Measurements from ENCODE around the gene KIR2DL1.
"Not testable (repeated sequence)": the region's sequence is repeated elsewhere in the genome, so short reads cannot be mapped to it uniquely, and the experiment has no call there.

Gene KIR2DL1

DNA sequence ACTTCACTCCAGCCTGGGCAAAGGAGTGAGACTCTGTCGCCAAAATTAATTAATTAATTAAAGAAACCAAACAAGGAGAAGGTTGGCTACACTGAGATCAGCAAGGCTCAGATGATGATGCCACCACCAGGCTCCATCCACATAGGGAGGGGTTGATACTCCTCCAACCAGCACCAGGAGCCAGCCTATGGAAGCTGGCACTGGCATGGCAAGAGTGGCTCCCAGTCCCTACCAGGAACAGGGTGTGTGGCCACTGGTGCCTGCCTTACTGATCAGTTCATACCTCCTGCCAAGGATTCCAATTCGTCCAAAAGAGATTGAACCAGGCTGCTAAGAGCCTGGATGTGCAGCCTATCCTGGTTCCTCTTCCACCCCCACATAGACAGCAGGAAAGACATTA lies 3.1 kb downstream of the KIR2DL1 start:
- DNase-seq, result not testable (repeated sequence)

DNA sequence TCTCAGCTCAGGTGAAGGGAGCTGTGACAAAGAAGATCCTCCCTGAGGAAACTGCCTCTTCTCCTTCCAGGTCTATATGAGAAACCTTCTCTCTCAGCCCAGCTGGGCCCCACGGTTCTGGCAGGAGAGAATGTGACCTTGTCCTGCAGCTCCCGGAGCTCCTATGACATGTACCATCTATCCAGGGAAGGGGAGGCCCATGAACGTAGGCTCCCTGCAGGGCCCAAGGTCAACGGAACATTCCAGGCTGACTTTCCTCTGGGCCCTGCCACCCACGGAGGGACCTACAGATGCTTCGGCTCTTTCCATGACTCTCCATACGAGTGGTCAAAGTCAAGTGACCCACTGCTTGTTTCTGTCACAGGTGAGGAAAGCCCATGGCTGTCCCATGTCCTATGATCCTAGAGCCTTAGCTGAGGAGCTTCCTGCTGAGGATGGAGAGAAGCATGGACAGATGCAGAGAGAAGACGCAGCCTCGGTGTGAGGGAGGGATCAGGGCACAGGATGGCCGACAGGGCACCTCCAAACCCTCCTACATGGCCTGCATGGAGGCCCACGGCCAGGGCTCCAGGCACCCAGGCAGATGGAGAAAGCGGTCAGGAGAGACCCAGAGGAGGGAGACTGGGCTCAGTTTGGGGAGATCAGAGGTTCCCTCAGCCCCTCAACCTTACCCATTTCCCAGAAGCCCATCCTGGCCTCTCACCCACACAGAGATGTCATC lies 5.7 kb downstream of the KIR2DL1 start:
- DNase-seq, result not testable (repeated sequence)

DNA sequence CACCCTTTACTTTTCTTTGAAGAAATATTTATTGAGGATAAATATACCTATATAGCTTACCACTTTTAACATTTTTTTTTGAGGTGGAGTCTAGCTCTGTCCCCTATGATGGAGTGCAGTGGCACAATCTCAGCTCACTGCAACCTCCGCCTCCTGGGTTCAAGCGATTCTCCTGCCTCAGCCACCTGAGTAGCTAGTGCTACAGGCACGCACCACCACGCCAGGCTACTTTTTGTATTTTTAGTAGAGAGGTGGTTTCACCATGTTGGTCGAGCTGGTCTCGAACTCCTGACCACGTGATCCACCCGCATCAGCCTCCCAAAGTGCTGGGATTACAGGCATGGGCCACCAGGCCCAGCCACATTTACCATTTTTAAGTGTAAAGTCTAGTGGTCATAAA lies 6.2 kb downstream of the KIR2DL1 start:
- DNase-seq, result not testable (repeated sequence)

DNA sequence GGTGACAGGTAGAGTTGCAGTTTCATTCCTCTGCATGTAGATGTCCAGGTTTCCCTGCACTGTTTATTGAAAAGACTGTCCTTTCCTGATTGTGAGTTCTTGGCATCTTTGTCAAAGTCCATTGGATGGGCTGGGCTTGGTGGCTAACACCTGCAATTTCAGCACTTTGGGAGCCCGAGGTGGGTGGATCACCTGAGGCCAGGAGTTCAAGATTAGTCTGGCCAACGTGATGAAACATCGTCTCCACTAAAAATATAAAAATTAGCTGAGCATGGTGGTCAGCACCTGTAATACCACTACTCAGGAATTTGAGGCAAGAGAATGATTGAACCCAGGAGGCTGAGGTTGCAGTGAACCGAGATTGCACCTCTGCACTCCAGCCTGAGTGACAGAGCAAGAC lies 8.3 kb downstream of the KIR2DL1 start:
- DNase-seq, result not testable (repeated sequence)

DNA sequence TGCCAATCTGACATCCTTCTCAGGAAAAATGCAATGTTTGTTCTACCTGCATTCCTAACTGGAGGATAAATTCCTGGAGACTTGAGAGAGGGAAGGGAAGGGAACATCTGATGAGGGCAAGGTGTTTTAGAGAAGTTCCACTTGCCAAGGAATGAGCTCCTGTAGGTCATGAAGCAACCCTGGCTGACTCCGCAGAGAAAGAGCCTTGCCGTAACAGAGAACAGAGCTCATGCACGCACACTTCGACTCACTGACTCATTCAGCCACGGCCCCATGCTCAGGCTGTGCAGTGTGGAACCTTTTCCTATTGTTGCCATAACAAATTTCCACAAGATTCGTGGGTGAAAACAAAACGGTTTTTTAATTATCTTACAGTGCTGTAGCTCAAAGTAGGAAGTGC lies 9.3 kb downstream of the KIR2DL1 start:
- not testable (repeated sequence) for DNase-seq

DNA sequence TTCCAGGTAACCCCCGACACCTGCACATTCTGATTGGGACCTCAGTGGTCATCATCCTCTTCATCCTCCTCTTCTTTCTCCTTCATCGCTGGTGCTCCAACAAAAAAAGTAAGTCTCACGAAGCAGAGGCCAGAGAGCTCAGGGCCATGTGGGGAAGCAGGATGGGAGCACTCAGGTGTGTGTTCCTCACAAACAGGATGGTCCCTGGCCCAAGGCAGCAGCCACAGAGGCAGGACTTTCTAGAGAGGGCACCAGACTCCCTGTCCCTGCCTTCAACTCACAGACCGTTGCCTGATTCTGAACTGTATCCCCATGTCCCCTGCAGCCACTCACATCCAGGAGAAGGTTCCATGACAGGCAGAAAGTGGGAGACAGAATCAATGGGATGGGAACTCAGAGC lies 13.3 kb downstream of the KIR2DL1 start:
- DNase-seq, result not testable (repeated sequence)

DNA sequence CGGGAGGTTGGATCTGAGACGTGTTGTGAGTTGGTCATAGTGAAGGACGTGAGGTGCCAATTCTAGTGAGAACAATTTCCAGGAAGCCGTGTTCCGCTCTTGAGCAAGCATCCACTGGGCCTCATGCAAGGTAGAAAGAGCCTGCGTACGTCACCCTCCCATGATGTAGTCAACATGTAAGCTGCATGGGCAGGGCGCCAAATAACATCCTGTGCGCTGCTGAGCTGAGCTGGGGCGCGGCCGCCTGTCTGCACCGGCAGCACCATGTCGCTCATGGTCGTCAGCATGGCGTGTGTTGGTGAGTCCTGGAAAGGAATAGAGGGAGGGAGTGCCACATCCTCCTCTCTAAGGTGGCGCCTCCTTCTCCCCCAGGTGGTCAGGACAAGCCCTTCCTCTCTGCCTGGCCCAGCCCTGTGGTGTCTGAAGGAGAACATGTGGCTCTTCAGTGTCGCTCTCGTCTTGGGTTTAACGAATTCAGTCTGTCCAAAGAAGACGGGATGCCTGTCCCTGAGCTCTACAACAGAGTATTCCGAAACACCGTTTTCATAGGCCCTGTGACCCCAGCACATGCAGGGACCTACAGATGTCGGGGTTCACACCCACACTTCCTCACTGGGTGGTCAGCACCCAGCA lies 16.6 kb downstream of the KIR2DL1 start:
- DNase-seq, result not testable (repeated sequence)

DNA sequence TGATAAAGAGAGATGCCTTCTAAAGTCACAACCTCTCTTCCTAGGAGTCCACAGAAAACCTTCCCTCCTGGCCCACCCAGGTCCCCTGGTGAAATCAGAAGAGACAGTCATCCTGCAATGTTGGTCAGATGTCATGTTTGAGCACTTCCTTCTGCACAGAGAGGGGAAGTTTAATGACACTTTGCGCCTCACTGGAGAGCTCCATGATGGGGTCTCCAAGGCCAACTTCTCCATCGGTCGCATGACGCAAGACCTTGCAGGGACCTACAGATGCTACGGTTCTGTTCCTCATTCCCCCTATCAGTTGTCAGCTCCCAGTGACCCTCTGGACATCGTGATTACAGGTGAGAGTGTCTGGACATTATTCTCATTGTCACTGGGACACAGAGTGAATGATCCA lies 18.6 kb downstream of the KIR2DL1 start:
- not testable (repeated sequence) for DNase-seq

DNA sequence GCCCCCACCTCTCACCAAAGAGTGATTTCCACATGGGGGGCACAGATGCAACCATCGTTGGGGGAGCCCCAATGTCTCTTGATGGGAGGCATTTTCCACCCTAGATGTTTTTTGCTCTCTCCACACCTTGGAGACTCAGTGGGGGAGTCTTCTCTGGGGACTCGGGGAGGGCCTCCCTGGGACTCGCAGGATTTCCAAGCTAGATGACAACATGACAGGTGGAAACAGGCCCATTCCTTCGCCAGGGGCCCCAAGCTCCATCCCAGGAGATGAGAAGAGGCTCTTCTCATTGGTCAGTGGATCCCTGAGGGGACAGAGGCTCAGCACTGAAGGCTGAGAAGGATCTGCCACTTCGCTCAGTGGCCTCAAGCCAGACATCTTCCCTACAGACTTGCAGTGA lies 21.1 kb downstream of the KIR2DL1 start:
- DNase-seq, result no peak

DNA sequence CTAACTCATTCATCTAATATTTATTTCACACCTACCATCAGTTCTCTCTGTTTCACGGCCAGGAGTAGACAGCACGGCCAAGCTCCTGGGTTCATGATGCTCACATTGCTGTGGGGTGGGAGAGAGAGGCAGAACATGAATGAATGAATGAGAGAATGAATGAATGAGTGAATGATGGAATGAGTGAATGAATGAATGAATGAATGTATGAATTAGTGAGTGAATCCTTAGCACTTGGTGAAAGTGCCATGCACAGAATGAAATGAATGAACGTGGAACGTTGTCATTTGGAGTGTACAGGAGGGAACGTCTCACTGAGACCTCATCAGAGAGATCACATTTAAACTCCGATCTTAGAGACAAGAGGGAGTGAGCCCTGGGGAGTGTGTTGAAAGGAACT lies 21.9 kb downstream of the KIR2DL1 start:
- no peak for DNase-seq

DNA sequence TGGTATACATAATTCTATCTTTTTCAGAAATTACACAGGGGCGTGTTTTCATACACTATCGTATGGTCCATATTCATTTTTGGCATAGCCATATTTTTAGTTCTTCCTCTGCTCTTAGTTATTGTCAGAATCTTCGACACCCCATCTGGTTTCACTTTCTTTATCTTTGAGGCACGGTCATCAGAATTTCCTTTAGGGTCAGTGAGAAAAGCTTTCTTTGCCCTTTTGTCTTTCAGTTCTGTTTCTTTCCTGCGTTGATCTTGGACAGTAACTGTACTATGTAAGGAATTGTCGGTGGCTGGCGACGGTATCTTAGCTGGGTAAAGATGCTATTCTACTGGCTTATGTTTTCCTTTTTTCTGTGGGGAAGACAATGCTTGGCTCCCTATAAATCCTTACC lies 23.2 kb downstream of the KIR2DL1 start:
- no peak for DNase-seq

DNA sequence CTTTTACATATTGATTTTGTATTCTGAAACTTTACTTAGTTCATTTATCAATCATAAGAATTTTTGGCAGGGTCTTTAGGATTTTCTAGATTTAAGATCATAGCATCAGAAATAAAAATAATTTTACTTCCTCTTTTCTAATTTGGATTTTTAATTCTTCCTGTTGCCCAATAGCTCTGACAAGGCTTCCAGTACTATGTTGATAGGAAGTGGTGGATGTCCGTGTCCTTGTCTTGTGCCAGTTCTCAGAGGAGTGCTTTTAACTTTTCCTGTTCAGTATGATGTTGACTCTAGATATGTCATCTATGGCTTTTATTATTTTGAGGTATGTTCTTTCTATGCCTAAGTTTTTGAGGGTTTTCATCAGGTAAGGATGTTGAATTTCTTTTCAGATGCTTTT lies 26.2 kb downstream of the KIR2DL1 start:
- DNase-seq, result no peak

DNA sequence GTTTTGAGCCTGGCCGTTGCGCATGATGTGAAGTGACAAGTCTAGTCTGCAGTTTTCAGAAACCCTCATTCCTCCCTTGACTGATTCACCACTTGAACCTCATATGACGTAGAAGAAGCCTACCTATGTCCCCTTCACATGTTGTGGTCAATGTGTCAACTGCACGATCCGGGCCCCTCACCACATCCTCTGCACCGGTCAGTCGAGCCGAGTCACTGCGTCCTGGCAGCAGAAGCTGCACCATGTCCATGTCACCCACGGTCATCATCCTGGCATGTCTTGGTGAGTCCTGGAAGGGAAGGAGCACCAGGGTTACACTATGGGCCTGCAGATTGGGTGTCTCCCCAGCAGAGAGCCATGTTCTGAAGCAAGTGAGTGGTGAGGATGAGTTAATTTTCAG lies 33.8 kb downstream of the KIR2DL1 start, which contains the start of gene KIR2DL4:
KIR2DL4 (plus strand) TSS at position 201 of the 400 bp plus-strand sequence; CDS start at position 243, 42 bp downstream.
- no peak for DNase-seq

DNA sequence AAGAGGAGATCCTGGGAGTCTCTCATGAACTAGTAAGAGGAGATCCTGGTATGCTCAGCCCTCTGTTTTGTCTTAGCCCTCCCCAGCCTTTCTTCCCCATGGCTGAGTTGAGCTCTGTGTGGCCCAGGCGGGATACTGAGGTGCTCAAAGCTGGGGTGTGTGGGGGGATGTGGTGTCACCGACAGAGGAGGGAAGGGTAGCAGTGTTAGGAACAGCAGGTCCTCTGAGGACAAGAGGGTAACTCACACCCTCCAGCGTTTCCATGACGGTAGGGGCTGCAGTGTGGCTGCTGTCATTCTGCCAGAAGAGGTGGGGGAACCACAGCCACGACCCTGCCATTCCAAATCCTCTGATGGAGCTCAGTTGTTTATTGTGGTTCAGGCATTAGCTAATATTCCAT lies 34.5 kb downstream of the KIR2DL1 start:
- DNase-seq, result no peak

DNA sequence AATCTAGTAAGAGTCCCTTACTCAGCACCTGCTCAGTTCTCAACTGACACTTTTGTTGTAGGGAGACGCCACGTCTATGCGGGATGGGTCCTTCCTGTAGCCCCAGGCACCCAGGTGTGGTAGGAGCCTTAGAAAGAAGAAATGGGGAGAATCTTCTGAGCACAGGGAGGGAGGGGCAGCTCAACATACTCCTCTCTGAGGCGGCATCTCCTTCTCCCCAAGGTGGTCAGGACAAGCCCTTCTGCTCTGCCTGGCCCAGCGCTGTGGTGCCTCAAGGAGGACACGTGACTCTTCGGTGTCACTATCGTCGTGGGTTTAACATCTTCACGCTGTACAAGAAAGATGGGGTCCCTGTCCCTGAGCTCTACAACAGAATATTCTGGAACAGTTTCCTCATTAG lies 35.0 kb downstream of the KIR2DL1 start:
- no peak for DNase-seq

DNA sequence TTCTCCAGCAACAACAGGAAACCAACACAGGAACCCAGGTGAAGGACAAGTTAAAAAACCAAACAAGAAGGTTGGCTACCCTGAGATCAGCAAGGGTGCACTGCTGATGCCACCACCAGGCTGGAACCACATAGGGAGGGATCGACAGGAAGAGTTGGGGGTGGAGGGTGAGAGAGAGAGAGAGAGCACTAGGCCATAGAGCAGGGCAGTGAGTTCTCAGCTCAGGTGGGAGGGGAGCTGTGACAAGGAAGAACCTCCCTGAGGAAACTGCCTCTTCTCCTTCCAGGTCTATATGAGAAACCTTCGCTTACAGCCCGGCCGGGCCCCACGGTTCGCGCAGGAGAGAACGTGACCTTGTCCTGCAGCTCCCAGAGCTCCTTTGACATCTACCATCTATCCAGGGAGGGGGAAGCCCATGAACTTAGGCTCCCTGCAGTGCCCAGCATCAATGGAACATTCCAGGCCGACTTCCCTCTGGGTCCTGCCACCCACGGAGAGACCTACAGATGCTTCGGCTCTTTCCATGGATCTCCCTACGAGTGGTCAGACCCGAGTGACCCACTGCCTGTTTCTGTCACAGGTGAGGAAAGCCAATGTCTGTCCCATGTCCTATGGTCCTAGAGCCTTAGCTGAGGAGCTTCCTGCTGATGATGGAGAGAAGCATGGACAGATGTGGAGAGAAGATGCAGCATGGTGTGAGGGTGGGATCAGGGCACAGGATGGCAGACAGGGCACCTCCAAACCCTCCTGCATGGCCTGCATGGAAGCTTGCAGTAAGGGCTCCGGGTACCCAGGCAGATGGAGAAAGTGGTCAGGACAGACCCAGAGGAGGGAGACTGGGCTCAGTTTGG lies 36.3 kb downstream of the KIR2DL1 start:
- no peak for DNase-seq

DNA sequence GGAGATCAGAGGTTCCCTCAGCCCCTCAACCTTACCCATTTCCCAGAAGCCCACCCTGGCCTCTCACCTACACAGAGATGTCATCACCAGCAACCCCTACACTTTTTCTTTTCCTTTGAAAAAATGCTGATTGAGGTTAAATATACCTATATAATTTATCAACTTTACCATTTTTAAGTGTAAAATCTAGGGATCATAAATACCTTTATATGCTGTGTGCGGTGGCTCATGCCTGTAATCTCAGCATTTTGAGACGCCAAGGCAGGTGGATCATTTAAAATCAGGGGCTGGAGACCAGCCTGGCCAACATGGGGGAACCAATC lies 36.9 kb downstream of the KIR2DL1 start:
- no peak for DNase-seq

DNA sequence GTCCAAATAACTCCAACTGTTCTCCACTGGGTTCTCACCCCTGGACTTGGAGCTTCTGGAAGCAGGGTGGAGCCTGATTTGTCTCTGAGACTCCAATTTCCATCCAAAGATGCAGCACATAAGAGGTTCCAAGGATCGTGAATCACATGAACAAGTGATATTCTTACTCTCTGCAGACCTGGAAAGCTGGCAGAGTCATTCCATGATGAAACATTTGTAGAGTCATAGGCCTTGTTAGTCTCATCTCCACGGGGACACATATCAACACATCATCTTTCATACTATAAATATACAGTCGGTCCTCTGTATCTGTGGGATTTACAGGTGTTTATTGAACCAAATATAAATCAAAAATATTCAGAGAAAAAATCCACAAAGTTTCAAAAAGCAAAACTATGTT lies 45.0 kb downstream of the KIR2DL1 start:
- not testable (repeated sequence) for DNase-seq

DNA sequence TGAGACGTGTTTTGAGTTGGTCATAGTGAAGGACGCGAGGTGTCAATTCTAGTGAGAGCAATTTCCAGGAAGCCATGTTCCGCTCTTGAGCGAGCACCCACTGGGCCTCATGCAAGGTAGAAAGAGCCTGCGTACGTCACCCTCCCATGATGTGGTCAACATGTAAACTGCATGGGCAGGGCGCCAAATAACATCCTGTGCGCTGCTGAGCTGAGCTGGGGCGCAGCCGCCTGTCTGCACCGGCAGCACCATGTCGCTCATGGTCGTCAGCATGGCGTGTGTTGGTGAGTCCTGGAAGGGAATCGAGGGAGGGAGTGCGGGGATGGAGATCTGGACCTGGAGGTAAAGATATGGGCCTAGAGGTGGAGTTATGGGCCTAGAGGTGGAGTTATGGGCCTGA lies 46.7 kb downstream of the KIR2DL1 start, which contains the start of gene KIR3DL1:
KIR3DL1 (plus strand) TSS at position 218 of the 400 bp plus-strand sequence.
- not testable (repeated sequence) for DNase-seq

DNA sequence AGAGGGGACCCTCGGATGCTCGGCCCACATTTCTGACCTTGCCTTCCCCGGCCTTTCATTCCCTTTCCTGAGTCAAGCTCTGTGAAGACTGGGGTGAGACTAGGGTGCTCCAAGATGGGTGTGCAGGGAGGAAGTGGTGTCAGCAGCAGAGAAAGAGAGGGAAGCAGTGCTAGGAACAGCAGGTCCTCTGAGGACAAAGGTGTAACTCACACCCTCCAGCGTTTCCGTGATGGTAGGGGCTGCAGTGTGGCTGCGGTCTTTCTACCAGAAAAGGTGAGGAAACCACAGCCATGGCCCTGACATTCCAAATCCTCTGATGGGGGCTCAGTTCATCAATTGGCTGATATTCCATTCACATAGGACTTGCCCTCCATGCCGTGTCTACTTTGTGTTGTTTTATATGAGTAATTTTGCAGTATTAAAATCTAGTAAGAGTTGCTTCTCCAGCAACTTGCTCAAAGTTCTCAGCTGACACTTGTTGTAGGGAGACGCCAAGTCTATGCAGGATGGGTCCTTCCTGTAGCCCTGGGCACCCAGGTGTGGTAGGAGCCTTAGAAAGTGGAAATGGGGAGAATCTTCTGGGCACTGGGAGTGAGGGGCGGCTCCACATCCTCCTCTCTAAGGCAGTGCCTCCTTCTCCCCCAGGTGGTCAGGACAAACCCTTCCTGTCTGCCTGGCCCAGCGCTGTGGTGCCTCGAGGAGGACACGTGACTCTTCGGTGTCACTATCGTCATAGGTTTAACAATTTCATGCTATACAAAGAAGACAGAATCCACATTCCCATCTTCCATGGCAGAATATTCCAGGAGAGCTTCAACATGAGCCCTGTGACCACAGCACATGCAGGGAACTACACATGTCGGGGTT lies 48.3 kb downstream of the KIR2DL1 start:
- no peak for DNase-seq

DNA sequence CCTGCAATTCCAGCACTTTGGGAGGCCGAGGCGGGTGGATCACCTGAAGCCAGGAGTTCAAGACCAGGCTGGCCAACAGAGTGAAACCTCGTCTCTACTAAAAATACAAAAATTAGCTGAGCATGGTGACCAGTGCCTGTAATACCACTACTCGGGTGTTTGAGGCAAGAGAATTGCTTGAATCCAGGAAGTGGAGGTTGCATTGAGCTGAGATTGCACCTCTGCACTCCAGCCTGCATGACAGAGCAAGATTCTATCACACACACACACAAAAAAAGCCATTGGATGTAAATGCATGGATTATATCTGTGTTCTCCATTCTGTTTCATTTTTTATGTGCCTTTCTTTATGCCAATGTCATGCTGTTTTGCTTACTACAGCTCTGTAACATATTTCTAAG lies 54.8 kb downstream of the KIR2DL1 start:
- DNase-seq, result not testable (repeated sequence)

DNA sequence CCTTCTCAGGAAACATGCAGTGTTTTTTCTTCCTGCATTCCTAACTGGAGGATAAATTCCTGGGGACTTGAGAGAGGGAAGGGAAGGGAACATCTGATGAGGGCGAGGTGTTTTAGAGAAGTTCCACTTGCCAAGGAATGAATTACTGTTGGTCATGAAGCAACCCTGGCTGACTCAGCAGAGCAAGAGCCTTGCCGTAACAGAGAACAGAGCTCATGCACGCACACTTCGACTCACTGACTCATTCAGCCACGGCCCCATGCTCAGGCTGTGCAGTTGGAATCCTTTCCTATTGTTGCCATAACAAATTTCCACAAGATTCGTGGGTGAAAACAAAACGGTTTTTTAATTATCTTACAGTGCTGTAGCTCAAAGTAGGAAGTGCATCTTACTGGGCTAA lies 55.7 kb downstream of the KIR2DL1 start:
- not testable (repeated sequence) for DNase-seq

DNA sequence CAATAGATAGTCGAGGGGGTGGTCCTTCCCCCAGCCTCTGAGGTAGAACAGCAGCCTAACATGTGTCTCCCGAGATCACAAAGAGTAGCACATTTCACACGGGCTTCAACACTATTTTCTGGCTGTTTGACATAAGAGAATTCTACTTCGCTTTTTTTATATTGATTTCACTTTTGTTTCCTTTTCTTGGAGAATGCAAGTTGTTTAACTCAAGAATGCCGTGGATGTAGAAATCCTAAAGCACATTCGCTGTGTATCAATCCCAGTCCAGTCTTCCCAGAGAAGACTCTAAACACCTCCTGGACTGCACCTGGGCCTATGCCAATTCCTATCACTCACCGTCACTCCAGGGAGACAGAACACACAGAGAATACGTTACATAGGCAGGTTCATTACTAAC lies 58.5 kb downstream of the KIR2DL1 start:
- not testable (repeated sequence) for DNase-seq
